Eye (tissue), 1 donor: ENCODE results near the gene CEP104.

ENCODE experiments used
- DNase-seq: peaks from one replicate; pipeline ENCODE4 v3.0.0-alpha.2; 2015

Gene CEP104

GRCh38 chr1:3795453-3796214 is 61.4 kb downstream of the CEP104 start:
- DNase-seq: no peak

- no peak for DNase-seq
These were observed 66.1 kb downstream of the CEP104 start for GRCh38 chr1:3790952-3791351.

GRCh38 chr1:3790500-3790923 is 66.5 kb downstream of the CEP104 start:
- no peak for DNase-seq

- no peak for DNase-seq
These were observed 67.3 kb downstream of the CEP104 start for GRCh38 chr1:3789421-3790300.

- DNase-seq: no peak
These were observed 68.1 kb downstream of the CEP104 start for GRCh38 chr1:3788756-3789420.

- no peak for DNase-seq
These were observed 69.0 kb downstream of the CEP104 start for GRCh38 chr1:3787745-3788605.

GRCh38 chr1:3787349-3787715 is 69.7 kb downstream of the CEP104 start:
- no peak for DNase-seq

- DNase-seq: no peak
These were observed 70.3 kb downstream of the CEP104 start for GRCh38 chr1:3786468-3787348.

- DNase-seq: no peak
These were observed 71.4 kb downstream of the CEP104 start for GRCh38 chr1:3785456-3786157.

- no peak for DNase-seq
These were observed 72.0 kb downstream of the CEP104 start for GRCh38 chr1:3785045-3785444.

GRCh38 chr1:3783651-3784474 is 73.1 kb downstream of the CEP104 start:
- no peak for DNase-seq

- DNase-seq: no peak
These were observed 76.1 kb downstream of the CEP104 start for GRCh38 chr1:3780901-3781300.

GRCh38 chr1:3779912-3780416 is 77.0 kb downstream of the CEP104 start:
- DNase-seq: no peak

GRCh38 chr1:3779265-3779911 is 77.6 kb downstream of the CEP104 start:
- no peak for DNase-seq

- no peak for DNase-seq
These were observed 78.3 kb downstream of the CEP104 start for GRCh38 chr1:3778590-3779264.

GRCh38 chr1:3777647-3778589 is 79.1 kb downstream of the CEP104 start:
- no peak for DNase-seq

GRCh38 chr1:3777078-3777547 is 79.9 kb downstream of the CEP104 start:
- no peak for DNase-seq
